K562 (cell line): ENCODE data around the gene NEXN. TPM values are rescaled to one million over a fixed set of nuclear protein-coding genes. Genes with fewer than 3 reads are reported as not detected.
A peak's percentile ranks its signal among the peaks of the same experiment; 100 is the strongest.

Experiments used
- ATAC-seq: fragments of 200-7000 bp; cut with Tn5 transposase; 3 replicates; pipeline ENCODE4 v1.9.1; 2020; ENCODE audit warnings: moderate library complexity
- BruUV-seq: library from RNA; stranded (reverse); fragments of 400-500 nt; replicated peaks from 2 replicates; lab custom pipeline; 2021; lab: Mats Ljungman, UMichigan
- CTCF ChIA-PET: fragments of 300-600 bp; formaldehyde crosslinking; extraction: SDS; loops from one replicate; lab custom pipeline; 2021; ENCODE audit warnings: low intra/inter-chr PET ratio; lab: Yijun Ruan, JAX
- POLR2A ChIA-PET: fragments of 300-600, 350-650 bp; sonication (Branson Sonifier 250); formaldehyde crosslinking; extraction: SDS; loops from one replicate; lab custom pipeline; 2021; ENCODE audit warnings: antibody characterized with exemption, inconsistent platforms; lab: Yijun Ruan, JAX
- DNase-seq, 4 experiments: peaks; one replicate each; pipeline versions ENCODE4 v3.0.0 to v3.0.0-alpha.2; 2011 to 2018; ENCODE audit warnings: low spot score in 3 of 4, mixed read lengths in 3 of 4; ENCODE audit errors: extremely low read depth in 1 of 4
- FAIRE-seq: peaks from 2 replicates; lab custom pipeline; 2011; peaks lifted over from hg19 to GRCh38; lab: Jason Lieb, UNC
- H2AFZ ChIP-seq: 2 replicates; pipeline ENCODE4 v1.6.0; 2011; ENCODE audit warnings: low read depth, low read length, control low read depth, inconsistent platforms
- H3K27ac ChIP-seq: fragments of 200-600 bp; 3 replicates; pipeline ENCODE4 v1.8.0; 2011; ENCODE audit warnings: low read depth, mild to moderate bottlenecking, control low read depth, inconsistent platforms, low read length, moderate library complexity, mixed read lengths; ENCODE audit errors: extremely low read depth
- H3K27me3 ChIP-seq, 2 experiments: fragments of 300-600 bp in 1 of 2; 2 replicates in 1 of 2; 3 replicates in 1 of 2; pipeline versions ENCODE4 v1.6.0 to v1.8.0; 2011; ENCODE audit warnings: inconsistent platforms in 2 of 2, low read length in 2 of 2, mild to moderate bottlenecking in 1 of 2, mixed read lengths in 1 of 2, moderate library complexity in 1 of 2; ENCODE audit not compliant: control insufficient read depth in 2 of 2, insufficient read depth in 2 of 2
- H3K36me3 ChIP-seq: fragments of 300-600 bp; 3 replicates; pipeline ENCODE4 v1.8.0; 2011; ENCODE audit warnings: mild to moderate bottlenecking, low read length, inconsistent platforms; ENCODE audit not compliant: control insufficient read depth, insufficient read depth
- H3K4me1 ChIP-seq, 2 experiments: fragments of 200-600 bp in 1 of 2; replicated peaks in 1 of 2; 2 replicates in 1 of 2; 3 replicates in 1 of 2; pipeline versions ENCODE4 v1.5.1 to v1.8.0; 2011; ENCODE audit warnings: inconsistent platforms in 2 of 2, low read length in 2 of 2, mild to moderate bottlenecking in 1 of 2, mixed read lengths in 1 of 2, moderate library complexity in 1 of 2; ENCODE audit not compliant: control insufficient read depth in 2 of 2, insufficient read depth in 2 of 2
- H3K4me2 ChIP-seq: 2 replicates; pipeline ENCODE4 v1.6.1; 2011; ENCODE audit warnings: low read length, control low read depth, inconsistent platforms, mixed read lengths; ENCODE audit not compliant: insufficient read depth
- H3K4me3 ChIP-seq: fragments of 200-600 bp; sonication (generic), shearing (Covaris generic); 2 replicates; pipeline ENCODE4 v1.5.1; 2016; ENCODE audit warnings: control low read depth, inconsistent platforms
- H3K79me2 ChIP-seq: fragments of 200-600 bp; 3 replicates; pipeline ENCODE4 v1.8.0; 2011; ENCODE audit warnings: low read length, inconsistent platforms; ENCODE audit not compliant: control insufficient read depth, insufficient read depth
- H3K9ac ChIP-seq, 2 experiments: 2 replicates each; pipeline versions ENCODE4 v1.6.0 to v1.6.1; 2011; ENCODE audit warnings: low read depth in 2 of 2, low read length in 2 of 2, control low read depth in 1 of 2, inconsistent platforms in 1 of 2, mild to moderate bottlenecking in 1 of 2, mixed read lengths in 1 of 2; ENCODE audit not compliant: insufficient read depth in 1 of 2
- H3K9me1 ChIP-seq: one replicate; pipeline ENCODE4 v1.6.0; 2011; ENCODE audit warnings: inconsistent platforms, mild to moderate bottlenecking, low read length, moderate library complexity; ENCODE audit not compliant: control insufficient read depth, insufficient read depth
- H3K9me3 ChIP-seq: replicated peaks from 2 replicates; pipeline ENCODE4 v1.5.1; 2011; ENCODE audit warnings: low read depth, low read length, inconsistent platforms; ENCODE audit not compliant: control insufficient read depth, insufficient read depth
- H4K20me1 ChIP-seq: replicated peaks from 2 replicates; pipeline ENCODE4 v1.6.1; 2011; ENCODE audit warnings: low read length, inconsistent platforms, mixed read lengths; ENCODE audit not compliant: control insufficient read depth, insufficient read depth
- ARID3B ChIP-seq: fragments of 250-450 bp; sonication (Bioruptor Pico); IDR thresholded peaks from 2 replicates; pipeline ENCODE4 v1.4.0; 2020; ENCODE audit warnings: borderline replicate concordance
- ARNT ChIP-seq, 2 experiments: fragments of 450-650 bp; IDR thresholded peaks; 2 replicates each; pipeline ENCODE4 v1.6.1; 2016; ENCODE audit warnings: mild to moderate bottlenecking in 1 of 2
- CBX5 ChIP-seq: IDR thresholded peaks from 2 replicates; pipeline ENCODE4 v1.6.1; 2014; ENCODE audit warnings: low read depth, borderline replicate concordance
- CHAMP1 ChIP-seq: fragments of 450-650 bp; IDR thresholded peaks from 2 replicates; pipeline ENCODE4 v1.6.1; 2016; ENCODE audit warnings: mild to moderate bottlenecking
- COPS2 ChIP-seq: fragments of 450-650 bp; conservative IDR thresholded peaks from 2 replicates; pipeline ENCODE4 v1.6.1; 2016; ENCODE audit warnings: mild to moderate bottlenecking, moderate library complexity
- DLX4 ChIP-seq: fragments of 250-450 bp; sonication (Bioruptor Pico); IDR thresholded peaks from 2 replicates; pipeline ENCODE4 v1.6.1; 2021; ENCODE audit warnings: mild to moderate bottlenecking
- ELF2 ChIP-seq: fragments of 250-450 bp; sonication (Bioruptor Pico); IDR thresholded peaks from 2 replicates; pipeline ENCODE4 v1.5.0; 2021; ENCODE audit warnings: mild to moderate bottlenecking
- GATA2 ChIP-seq: sonication (generic); formaldehyde crosslinking; IDR thresholded peaks from 2 replicates; pipeline ENCODE4 v1.4.0; 2020; ENCODE audit warnings: mild to moderate bottlenecking, missing genetic modification reagents
- IFI16 ChIP-seq: fragments of 250-450 bp; sonication (Bioruptor Pico); IDR thresholded peaks from 2 replicates; pipeline ENCODE4 v2.1.2; 2022; ENCODE audit warnings: mild to moderate bottlenecking, inconsistent platforms
- L3MBTL2 ChIP-seq: fragments of 450-650 bp; IDR thresholded peaks from 2 replicates; pipeline ENCODE4 v1.6.1; 2016; ENCODE audit warnings: mild to moderate bottlenecking, moderate library complexity
- NR1H2 ChIP-seq: sonication (generic); formaldehyde crosslinking; IDR thresholded peaks from 2 replicates; pipeline ENCODE4 v1.4.0; 2020; ENCODE audit warnings: mild to moderate bottlenecking, missing genetic modification reagents
- TCFL5 ChIP-seq: fragments of 250-450 bp; sonication (Bioruptor Pico); conservative IDR thresholded peaks from 2 replicates; pipeline ENCODE4 v1.6.1; 2021; ENCODE audit warnings: mild to moderate bottlenecking, moderate library complexity, matching md5 sums
- ZBTB26 ChIP-seq: fragments of 450-650 bp; formaldehyde crosslinking; IDR thresholded peaks from 2 replicates; pipeline ENCODE4 v1.4.0; 2022; ENCODE audit warnings: missing genetic modification characterization
- WGBS: fragments of 100-300 bp; shearing (Covaris generic); methylation state at CpG from one replicate; pipeline ENCODE4 v1.1.6; 2016; ENCODE audit warnings: low coverage, mixed read lengths; ENCODE audit not compliant: insufficient coverage; ENCODE audit errors: missing lambda C conversion rate; 5-methylcytosine and 5-hydroxymethylcytosine counted together
- in situ Hi-C: fragments of 300-500 bp; cut with MboI; formaldehyde crosslinking; loops from 4 replicates; pipeline ENCODE4 v1.15.0; 2018; ENCODE audit warnings: inconsistent platforms, mixed read lengths
- intact Hi-C: fragments of 100-400 bp; cut with micrococcal nuclease; formaldehyde crosslinking; loops from 2 replicates; pipeline ENCODE4 v1.14.2; 2022
- polyA plus RNA-seq, 8 experiments: library from polyadenylated mRNA; depleted of rRNA in 4 of 8; stranded (reverse) in 5 of 8; unstranded in 3 of 8; fragments of >200 nt; fragmentation: Nextera tagmentation in 2 of 8; fragmentation: Illumina TruSeq in 1 of 8; extraction: Ambion mirVana in 2 of 8; extraction: Trizol in 1 of 8; gene quantifications; 2 replicates each; pipeline versions ENCODE4 v1.2.1 to v1.2.3, GENCODE V29; 2011 to 2014; ENCODE audit warnings: inconsistent platforms in 1 of 8, missing spikeins in 1 of 8
- total RNA-seq, 7 experiments: library from RNA; depleted of rRNA in 6 of 7; stranded (reverse); fragments of >200 nt in 6 of 7; fragmentation: Illumina TruSeq in 2 of 7; extraction: Trizol in 2 of 7; gene quantifications; 2 replicates each; pipeline versions ENCODE4 v1.2.1 to v1.2.3, GENCODE V29; 2011 to 2021; ENCODE audit warnings: low replicate concordance in 1 of 7
- TF ChIP-seq, protein P1 (sequence below), 2 experiments: fragments of 200-800 bp in 1 of 2; sonication (Bioruptor generic) in 1 of 2; sonication (generic) in 1 of 2; formaldehyde crosslinking in 1 of 2; IDR thresholded peaks in 1 of 2; conservative IDR thresholded peaks in 1 of 2; 2 replicates each; pipeline versions ENCODE4 v1.5.0 to v1.6.1; 2016 to 2020; ENCODE audit warnings: missing compliant biosample characterization in 1 of 2, missing genetic modification characterization in 1 of 2, missing genetic modification reagents in 1 of 2
- TF ChIP-seq, protein P2 (sequence below): fragments of 450-650 bp; formaldehyde crosslinking; IDR thresholded peaks from 2 replicates; pipeline ENCODE4 v1.4.0; 2022; ENCODE audit warnings: missing genetic modification characterization

Gene NEXN
- total and polyA plus RNA-seq, 9 of the 15 experiments (the other 6 are each of a cell fraction or from before 2014, with no cell fraction given) = 0.18 to 1.8 (median 0.76) TPM

GRCh38 chr1:77925956-77926355, 37.5 kb downstream of the NEXN start:
- intact Hi-C loops (no loop called here), in situ Hi-C loops (no loop called here)
- DNase-seq = no peak
- Histone ChIP-seq H4K20me1 (no peaks in the 10 kb centered on the region), H3K9ac (no peak overlapping the region), H3K27me3 (no peaks in the 10 kb centered on the region), H2AFZ (peak overlapping the region; percentile 84; the same call in 1 of the 2 replicates), H3K4me1 (no peaks in the 10 kb centered on the region), H3K4me3 (no peak overlapping the region), H3K27ac (no peak overlapping the region), H3K79me2 (no peaks in the 10 kb centered on the region), H3K9me1 (no peaks in the 10 kb centered on the region), H3K9me3 (no peaks in the 10 kb centered on the region), H3K36me3 (no peaks in the 10 kb centered on the region), H3K4me2 (no peak overlapping the region)
- POLR2A ChIA-PET = interaction anchor here (1.4 kb wide), 1 partner anchor 10 kb away, joined by 4 read pairs; no protein-coding TSS in a partner anchor
- FAIRE-seq = no peak
- 34% methylated on average over 2 of the region's 2 CpGs for WGBS
- no TSS peak for BruUV-seq
- ATAC-seq = no peak
- CTCF ChIA-PET = no interaction called here
- TF ChIP-seq IFI16 (CRISPR knock-in tag) (no peak), ARNT (IDR thresholded peaks at IDR 0.05) (no peak), DLX4 (no peak), ARID3B (no peak), CBX5 (no peak), ELF2 (CRISPR knock-in tag) (no peak), COPS2 (no peak), NR1H2 (CRISPR knock-in tag) (no peak), GATA2 (CRISPR knock-in tag) (no peak), L3MBTL2 (no peak), TCFL5 (CRISPR knock-in tag) (no peak), CHAMP1 (no peak), ZBTB26 (no peak)
- TF ChIP-seq, protein P1, sequence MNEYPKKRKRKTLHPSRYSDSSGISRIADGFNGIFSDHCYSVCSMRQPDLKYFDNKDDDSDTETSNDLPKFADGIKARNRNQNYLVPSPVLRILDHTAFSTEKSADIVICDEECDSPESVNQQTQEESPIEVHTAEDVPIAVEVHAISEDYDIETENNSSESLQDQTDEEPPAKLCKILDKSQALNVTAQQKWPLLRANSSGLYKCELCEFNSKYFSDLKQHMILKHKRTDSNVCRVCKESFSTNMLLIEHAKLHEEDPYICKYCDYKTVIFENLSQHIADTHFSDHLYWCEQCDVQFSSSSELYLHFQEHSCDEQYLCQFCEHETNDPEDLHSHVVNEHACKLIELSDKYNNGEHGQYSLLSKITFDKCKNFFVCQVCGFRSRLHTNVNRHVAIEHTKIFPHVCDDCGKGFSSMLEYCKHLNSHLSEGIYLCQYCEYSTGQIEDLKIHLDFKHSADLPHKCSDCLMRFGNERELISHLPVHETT (CRISPR knock-in tag; conservative IDR thresholded peaks at IDR 0.05 in 1 of 2, IDR thresholded peaks at IDR 0.05 in 1 of 2) = no peak
- TF ChIP-seq, protein P2, sequence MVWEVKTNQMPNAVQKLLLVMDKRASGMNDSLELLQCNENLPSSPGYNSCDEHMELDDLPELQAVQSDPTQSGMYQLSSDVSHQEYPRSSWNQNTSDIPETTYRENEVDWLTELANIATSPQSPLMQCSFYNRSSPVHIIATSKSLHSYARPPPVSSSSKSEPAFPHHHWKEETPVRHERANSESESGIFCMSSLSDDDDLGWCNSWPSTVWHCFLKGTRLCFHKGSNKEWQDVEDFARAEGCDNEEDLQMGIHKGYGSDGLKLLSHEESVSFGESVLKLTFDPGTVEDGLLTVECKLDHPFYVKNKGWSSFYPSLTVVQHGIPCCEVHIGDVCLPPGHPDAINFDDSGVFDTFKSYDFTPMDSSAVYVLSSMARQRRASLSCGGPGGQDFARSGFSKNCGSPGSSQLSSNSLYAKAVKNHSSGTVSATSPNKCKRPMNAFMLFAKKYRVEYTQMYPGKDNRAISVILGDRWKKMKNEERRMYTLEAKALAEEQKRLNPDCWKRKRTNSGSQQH (CRISPR knock-in tag) = no peak
